MM.1S (cell line): ENCODE measurements around the gene KLHL21.
"Not testable (repeated sequence)": the region's sequence is repeated elsewhere in the genome, so short reads cannot be mapped to it uniquely, and the experiment has no call there.

Experiments used
- EZH2 ChIP-seq: fragments of 300-600 bp; sonication (generic); optimal IDR thresholded peaks from 2 replicates; pipeline ENCODE3; 2017; ENCODE audit warnings: low read depth, mild to moderate bottlenecking, antibody characterized with exemption, low read length, mixed read lengths
- EZH2phosphoT487 ChIP-seq: fragments of 300-600 bp; sonication (generic); IDR thresholded peaks from 2 replicates; pipeline ENCODE4 v1.6.1; 2018; ENCODE audit warnings: antibody characterized with exemption, low read length
- TF ChIP-seq, protein P1 (sequence below): fragments of 300-600 bp; sonication (generic); IDR thresholded peaks from 2 replicates; pipeline ENCODE4 v1.5.1; 2016; ENCODE audit warnings: antibody characterized with exemption, low read length, mixed read lengths

DNA sequence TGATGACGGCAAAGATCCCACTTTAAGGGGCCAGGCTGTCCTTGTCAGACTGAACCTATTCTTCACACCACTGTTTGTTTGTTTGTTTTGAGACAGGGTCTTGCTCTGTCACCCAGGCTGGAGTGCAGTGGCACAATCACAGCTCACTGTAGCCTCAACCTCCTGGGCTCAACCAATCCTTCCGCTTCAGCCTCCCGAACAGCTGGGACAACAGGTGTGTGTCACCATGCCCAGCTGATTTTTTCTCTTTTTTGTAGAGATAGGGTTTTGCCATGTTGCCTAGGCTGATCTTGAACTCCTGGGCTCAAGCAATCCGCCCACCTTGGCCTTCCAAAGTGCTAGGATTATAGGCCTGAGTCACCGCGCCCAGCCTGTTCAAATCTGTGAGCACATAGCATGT is 34.1 kb upstream of the KLHL21 start:
- TF ChIP-seq, protein P1, sequence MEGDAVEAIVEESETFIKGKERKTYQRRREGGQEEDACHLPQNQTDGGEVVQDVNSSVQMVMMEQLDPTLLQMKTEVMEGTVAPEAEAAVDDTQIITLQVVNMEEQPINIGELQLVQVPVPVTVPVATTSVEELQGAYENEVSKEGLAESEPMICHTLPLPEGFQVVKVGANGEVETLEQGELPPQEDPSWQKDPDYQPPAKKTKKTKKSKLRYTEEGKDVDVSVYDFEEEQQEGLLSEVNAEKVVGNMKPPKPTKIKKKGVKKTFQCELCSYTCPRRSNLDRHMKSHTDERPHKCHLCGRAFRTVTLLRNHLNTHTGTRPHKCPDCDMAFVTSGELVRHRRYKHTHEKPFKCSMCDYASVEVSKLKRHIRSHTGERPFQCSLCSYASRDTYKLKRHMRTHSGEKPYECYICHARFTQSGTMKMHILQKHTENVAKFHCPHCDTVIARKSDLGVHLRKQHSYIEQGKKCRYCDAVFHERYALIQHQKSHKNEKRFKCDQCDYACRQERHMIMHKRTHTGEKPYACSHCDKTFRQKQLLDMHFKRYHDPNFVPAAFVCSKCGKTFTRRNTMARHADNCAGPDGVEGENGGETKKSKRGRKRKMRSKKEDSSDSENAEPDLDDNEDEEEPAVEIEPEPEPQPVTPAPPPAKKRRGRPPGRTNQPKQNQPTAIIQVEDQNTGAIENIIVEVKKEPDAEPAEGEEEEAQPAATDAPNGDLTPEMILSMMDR, result not testable (repeated sequence)
- TF ChIP-seq EZH2, EZH2phosphoT487: not testable (repeated sequence)
